Loucy (cell line): ENCODE measurements around the gene NDST3.

Experiments
- H2AFZ ChIP-seq: fragments of 200-600 bp; sonication (generic); 2 replicates; pipeline ENCODE4 v1.6.0; 2016; ENCODE audit warnings: antibody characterized with exemption, mild to moderate bottlenecking, low read length, moderate library complexity
- H3F3A ChIP-seq: fragments of 200-600 bp; 2 replicates; pipeline ENCODE4 v1.6.0; 2016; ENCODE audit warnings: antibody characterized with exemption, low read depth, mild to moderate bottlenecking
- H3K27me3 ChIP-seq: fragments of 200-600 bp; sonication (generic); 2 replicates; pipeline ENCODE4 v1.6.1; 2014; ENCODE audit warnings: low read length, mild to moderate bottlenecking; ENCODE audit not compliant: insufficient read depth, poor library complexity, severe bottlenecking
- H3K36me3 ChIP-seq: fragments of 200-600 bp; sonication (generic); 2 replicates; pipeline ENCODE4 v1.6.1; 2016; ENCODE audit warnings: low read length; ENCODE audit not compliant: insufficient read depth
- H3K4me1 ChIP-seq: fragments of 200-600 bp; sonication (generic); 2 replicates; pipeline ENCODE4 v1.5.1; 2014; ENCODE audit warnings: low read length, mild to moderate bottlenecking; ENCODE audit not compliant: insufficient read depth, poor library complexity, severe bottlenecking
- H3K4me2 ChIP-seq: fragments of 200-600 bp; sonication (generic); 2 replicates; pipeline ENCODE4 v1.6.0; 2014; ENCODE audit warnings: antibody characterized with exemption, low read length, low read depth, mild to moderate bottlenecking; ENCODE audit not compliant: poor library complexity, severe bottlenecking
- H3K4me3 ChIP-seq: fragments of 200-600 bp; sonication (generic); 2 replicates; pipeline ENCODE4 v1.5.1; 2014; ENCODE audit warnings: low read length, mild to moderate bottlenecking, mixed read lengths; ENCODE audit not compliant: poor library complexity, severe bottlenecking
- H3K79me2 ChIP-seq: fragments of 200-600 bp; sonication (generic); 2 replicates; pipeline ENCODE4 v1.6.1; 2014; ENCODE audit warnings: low read length; ENCODE audit not compliant: insufficient read depth
- H3K9ac ChIP-seq: fragments of 200-600 bp; sonication (generic); 2 replicates; pipeline ENCODE4 v1.6.0; 2014; ENCODE audit warnings: mild to moderate bottlenecking, low read depth, low read length, moderate library complexity; ENCODE audit not compliant: poor library complexity, severe bottlenecking
- H3K9me2 ChIP-seq: fragments of 200-600 bp; sonication (generic); replicated peaks from 2 replicates; pipeline ENCODE4 v1.6.1; 2016; ENCODE audit warnings: low read depth, low read length, mixed read lengths
- H3K9me3 ChIP-seq: fragments of 200-600 bp; sonication (generic); 2 replicates; pipeline ENCODE4 v1.6.1; 2014; ENCODE audit warnings: mild to moderate bottlenecking, antibody characterized with exemption, low read length, low read depth; ENCODE audit not compliant: insufficient read depth
- H4K20me1 ChIP-seq: fragments of 200-600 bp; sonication (generic); 2 replicates; pipeline ENCODE4 v1.6.0; 2014; ENCODE audit warnings: antibody characterized with exemption, low read length, mild to moderate bottlenecking; ENCODE audit not compliant: insufficient read depth, poor library complexity, severe bottlenecking
- CTCF ChIP-seq: fragments of 200-600 bp; sonication (generic); conservative IDR thresholded peaks from 2 replicates; pipeline ENCODE4 v1.5.1; 2014; ENCODE audit warnings: mild to moderate bottlenecking, antibody characterized with exemption, low read length
- EZH2phosphoT487 ChIP-seq: fragments of 200-600 bp; IDR thresholded peaks from 2 replicates; pipeline ENCODE4 v1.6.1; 2018; ENCODE audit warnings: antibody characterized with exemption, mild to moderate bottlenecking, moderate library complexity, borderline replicate concordance

The NDST3 gene

GRCh38 chr4:118273642-118274041 lies 239.4 kb downstream of the NDST3 start:
- Histone ChIP-seq H2AFZ (no peak overlapping the region), H3F3A (no peaks in the 10 kb centered on the region), H3K9ac (no peak overlapping the region), H3K9me2 (no peaks in the 10 kb centered on the region), H4K20me1 (no peaks in the 10 kb centered on the region), H3K4me3 (no peak overlapping the region), H3K27me3 (no peaks in the 10 kb centered on the region), H3K36me3 (no peaks in the 10 kb centered on the region), H3K4me1 (peaks cover 9% of the 10 kb centered on the region), H3K9me3 (no peaks in the 10 kb centered on the region), H3K4me2 (no peak overlapping the region), H3K79me2 (peaks cover 1% of the 10 kb centered on the region)
- TF ChIP-seq CTCF (no peak), EZH2phosphoT487 (no peak)

- 0 out of 2 replicates have a peak, but pooled peaks cover 3% of the 10 kb centered on the region for H3K36me3 ChIP-seq
- H3K4me3 ChIP-seq: no peak overlapping the region
- no peak for TF ChIP-seq CTCF
- TF ChIP-seq EZH2phosphoT487: no peak
- peaks cover 27% of the 10 kb centered on the region for H4K20me1 ChIP-seq
- no peaks in the 10 kb centered on the region for H3K27me3 ChIP-seq
- H3K9me3 ChIP-seq: no peaks in the 10 kb centered on the region
- H3K4me1 ChIP-seq: peaks cover 29% of the 10 kb centered on the region
- H2AFZ ChIP-seq: no peak overlapping the region
- no peak overlapping the region for H3K9ac ChIP-seq
- peaks cover 31% of the 10 kb centered on the region for H3K79me2 ChIP-seq
- no peaks in the 10 kb centered on the region for H3K9me2 ChIP-seq
- no peak overlapping the region for H3K4me2 ChIP-seq
- no peaks in the 10 kb centered on the region for H3F3A ChIP-seq
These were observed 242.3 kb downstream of the NDST3 start for GRCh38 chr4:118276580-118276979.

GRCh38 chr4:118277243-118277642 lies 243.0 kb downstream of the NDST3 start:
- Histone ChIP-seq H3K4me3 (peak overlapping the region; percentile 91), H3K36me3 (peaks cover 8% of the 10 kb centered on the region; the same call in 1 of the 2 replicates), H3K9ac (peak overlapping the region; percentile 92), H3K27me3 (no peaks in the 10 kb centered on the region), H2AFZ (no peak overlapping the region), H3K79me2 (peaks cover 35% of the 10 kb centered on the region), H3K9me3 (no peaks in the 10 kb centered on the region), H3F3A (no peaks in the 10 kb centered on the region), H3K9me2 (no peaks in the 10 kb centered on the region), H3K4me2 (peak overlapping the region; percentile 82), H3K4me1 (peaks cover 30% of the 10 kb centered on the region), H4K20me1 (peaks cover 33% of the 10 kb centered on the region)
- no peak for TF ChIP-seq EZH2phosphoT487
- TF ChIP-seq CTCF: no peak
